Measurements from ENCODE around the gene TAS1R3.

DNA sequence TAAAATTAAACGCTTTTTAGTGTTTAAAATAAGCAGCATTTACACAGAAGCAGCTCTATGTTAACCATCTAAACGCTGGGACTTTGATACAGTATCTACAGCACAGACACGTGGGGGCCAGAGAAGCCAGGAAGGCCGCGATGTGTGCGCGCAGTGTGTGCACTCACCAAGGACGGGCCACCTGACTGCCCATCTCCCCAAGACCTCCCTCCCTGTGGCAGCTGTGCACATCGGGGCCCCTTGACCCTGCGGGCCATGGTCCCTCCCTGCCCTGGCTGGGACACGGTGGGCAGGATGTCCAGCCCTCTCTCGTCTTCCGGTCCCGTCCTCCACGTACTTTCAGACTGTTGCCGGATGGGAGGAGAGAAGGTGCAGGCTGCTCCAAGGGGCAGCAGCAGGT is 4.2 kb downstream of the TAS1R3 start:
- TF ChIP-seq POLR2A (IDR thresholded peaks at IDR 0.05), result no peak
- TF ChIP-seq, protein P1, sequence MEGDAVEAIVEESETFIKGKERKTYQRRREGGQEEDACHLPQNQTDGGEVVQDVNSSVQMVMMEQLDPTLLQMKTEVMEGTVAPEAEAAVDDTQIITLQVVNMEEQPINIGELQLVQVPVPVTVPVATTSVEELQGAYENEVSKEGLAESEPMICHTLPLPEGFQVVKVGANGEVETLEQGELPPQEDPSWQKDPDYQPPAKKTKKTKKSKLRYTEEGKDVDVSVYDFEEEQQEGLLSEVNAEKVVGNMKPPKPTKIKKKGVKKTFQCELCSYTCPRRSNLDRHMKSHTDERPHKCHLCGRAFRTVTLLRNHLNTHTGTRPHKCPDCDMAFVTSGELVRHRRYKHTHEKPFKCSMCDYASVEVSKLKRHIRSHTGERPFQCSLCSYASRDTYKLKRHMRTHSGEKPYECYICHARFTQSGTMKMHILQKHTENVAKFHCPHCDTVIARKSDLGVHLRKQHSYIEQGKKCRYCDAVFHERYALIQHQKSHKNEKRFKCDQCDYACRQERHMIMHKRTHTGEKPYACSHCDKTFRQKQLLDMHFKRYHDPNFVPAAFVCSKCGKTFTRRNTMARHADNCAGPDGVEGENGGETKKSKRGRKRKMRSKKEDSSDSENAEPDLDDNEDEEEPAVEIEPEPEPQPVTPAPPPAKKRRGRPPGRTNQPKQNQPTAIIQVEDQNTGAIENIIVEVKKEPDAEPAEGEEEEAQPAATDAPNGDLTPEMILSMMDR (IDR thresholded peaks at IDR 0.05), result no peak

All from adrenal gland (tissue), 5 donors.